Keratinocyte (primary cell): ENCODE results near the gene RBX1. TPM values are rescaled to one million over a fixed set of nuclear protein-coding genes. Genes with fewer than 3 reads are reported as not detected.

ENCODE experiments used
- DNase-seq: peaks from one replicate; pipeline ENCODE4 v3.0.0-alpha.2; 2011; ENCODE audit warnings: low read depth, missing footprints, low spot score
- FAIRE-seq: peaks from 2 replicates; lab custom pipeline; 2011; peaks lifted over from hg19 to GRCh38; lab: Jason Lieb, UNC
- H2AFZ ChIP-seq: 2 replicates; pipeline ENCODE4 v1.6.0; 2012; ENCODE audit warnings: low read length, control low read depth, inconsistent platforms; ENCODE audit not compliant: control insufficient read depth
- H3K27ac ChIP-seq: 2 replicates; pipeline ENCODE4 v1.5.1; 2011; ENCODE audit warnings: low read length; ENCODE audit not compliant: control insufficient read depth, insufficient read depth
- H3K27me3 ChIP-seq: 3 replicates; pipeline ENCODE4 v1.6.0; 2011; ENCODE audit warnings: low read length; ENCODE audit not compliant: control insufficient read depth, insufficient read depth; ENCODE audit errors: extremely low read depth
- H3K36me3 ChIP-seq, 2 experiments: 2 replicates in 1 of 2; 3 replicates in 1 of 2; pipeline ENCODE4 v1.5.1; 2011; ENCODE audit warnings: low read length in 2 of 2, mild to moderate bottlenecking in 1 of 2; ENCODE audit not compliant: control insufficient read depth in 2 of 2, insufficient read depth in 2 of 2; ENCODE audit errors: extremely low read depth in 1 of 2
- H3K4me1 ChIP-seq: 3 replicates; pipeline ENCODE4 v1.5.1; 2011; ENCODE audit warnings: low read length; ENCODE audit not compliant: control insufficient read depth, insufficient read depth; ENCODE audit errors: extremely low read depth
- H3K4me2 ChIP-seq: 3 replicates; pipeline ENCODE4 v1.6.0; 2011; ENCODE audit warnings: low read depth, low read length; ENCODE audit not compliant: control insufficient read depth, insufficient read depth; ENCODE audit errors: extremely low read depth
- H3K4me3 ChIP-seq, 3 experiments: fragments of 200-600 bp in 1 of 3; sonication (generic) in 1 of 3; 2 replicates in 2 of 3; 3 replicates in 1 of 3; pipeline ENCODE4 v1.5.1; 2011 to 2016; ENCODE audit warnings: low read length in 3 of 3, mild to moderate bottlenecking in 3 of 3, control low read depth in 2 of 3, inconsistent platforms in 1 of 3, low read depth in 1 of 3, mixed read lengths in 1 of 3, mixed run types in 1 of 3, moderate library complexity in 1 of 3; ENCODE audit not compliant: control insufficient read depth in 2 of 3, insufficient read depth in 2 of 3; ENCODE audit errors: extremely low read depth in 1 of 3
- H3K79me2 ChIP-seq: 2 replicates; pipeline ENCODE4 v1.6.0; 2012; ENCODE audit warnings: low read length; ENCODE audit not compliant: control insufficient read depth, insufficient read depth
- H3K9ac ChIP-seq: 3 replicates; pipeline ENCODE4 v1.6.0; 2011; ENCODE audit warnings: low read length; ENCODE audit not compliant: control insufficient read depth, insufficient read depth; ENCODE audit errors: extremely low read depth
- H3K9me1 ChIP-seq: 3 replicates; pipeline ENCODE4 v1.6.0; 2011; ENCODE audit warnings: low read length; ENCODE audit not compliant: control insufficient read depth, insufficient read depth; ENCODE audit errors: extremely low read depth
- H3K9me3 ChIP-seq: 2 replicates; pipeline ENCODE4 v1.5.1; 2012; ENCODE audit warnings: low read depth, low read length; ENCODE audit not compliant: control insufficient read depth
- H4K20me1 ChIP-seq: 3 replicates; pipeline ENCODE4 v1.6.0; 2011; ENCODE audit warnings: low read length; ENCODE audit not compliant: control insufficient read depth, insufficient read depth; ENCODE audit errors: extremely low read depth
- CTCF ChIP-seq, 3 experiments: IDR thresholded peaks in 1 of 3; conservative IDR thresholded peaks in 1 of 3; optimal IDR thresholded peaks in 1 of 3; 2 replicates in 2 of 3; 3 replicates in 1 of 3; pipeline versions ENCODE3 to v1.5.1; 2011; ENCODE audit warnings: low read length in 3 of 3, mild to moderate bottlenecking in 3 of 3, moderate library complexity in 2 of 3, control low read depth in 1 of 3, inconsistent platforms in 1 of 3; ENCODE audit not compliant: insufficient read depth in 2 of 3; ENCODE audit errors: extremely low read depth in 1 of 3
- EZH2 ChIP-seq: IDR thresholded peaks from one replicate; pipeline ENCODE4 v1.6.1; 2012; ENCODE audit warnings: inconsistent platforms, mild to moderate bottlenecking, low read length, moderate library complexity
- dilution Hi-C: fragments of 300-500 bp; cut with MboI; formaldehyde crosslinking; loops from one replicate; pipeline ENCODE4 v1.7.0; 2020; ENCODE audit warnings: low sequenced_read_pairs; ENCODE audit not compliant: extremely low pct_ligation_motif_present
- polyA plus RNA-seq, 5 experiments: library from polyadenylated mRNA; depleted of rRNA in 3 of 5; stranded (reverse) in 3 of 5; stranded (forward) in 1 of 5; unstranded in 1 of 5; fragments of >200 nt; gene quantifications; 1 replicate in 1 of 5; 2 replicates in 3 of 5; 3 replicates in 1 of 5; pipeline versions ENCODE4 v1.2.1 to v1.2.3, GENCODE V29; 2011 to 2012; ENCODE audit warnings: missing spikeins in 2 of 5, low read depth in 1 of 5, low replicate concordance in 1 of 5

Gene RBX1
- polyA plus RNA-seq, 1 donor (not counting 4 experiments of a cell fraction or from before 2014, with no cell fraction given): 143 TPM

DNA sequence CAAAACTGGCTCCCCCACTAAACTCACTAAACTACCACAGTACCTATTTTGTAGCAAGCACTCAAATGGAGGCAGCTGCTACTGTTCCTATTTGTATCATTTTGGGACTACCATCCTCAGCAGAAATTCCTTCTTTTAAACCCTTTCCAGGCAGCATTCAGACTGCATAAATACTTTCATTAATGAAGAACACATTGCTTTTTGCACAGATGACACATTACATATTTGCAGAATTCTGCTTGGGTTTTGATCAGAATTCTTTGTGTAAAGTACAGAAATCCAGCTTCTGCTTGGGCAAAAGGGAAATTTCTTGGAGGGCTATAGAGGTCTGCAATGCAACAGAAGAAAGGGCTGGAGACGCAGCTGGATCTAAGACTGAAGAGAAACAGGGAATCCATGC is 24.2 kb downstream of the RBX1 start:
- Histone ChIP-seq H3K4me1 (no peaks in the 10 kb centered on the region), H4K20me1 (no peaks in the 10 kb centered on the region), H2AFZ (no peak overlapping the region), H3K27ac (no peak overlapping the region), H3K27me3 (no peaks in the 10 kb centered on the region), H3K9me3 (no peaks in the 10 kb centered on the region), H3K9me1 (no peaks in the 10 kb centered on the region), H3K79me2 (no peaks in the 10 kb centered on the region), H3K9ac (no peak overlapping the region), H3K36me3 (peaks cover 6 to 8% of the 10 kb centered on the region in 2 experiments), H3K4me3 (no peak overlapping the region), H3K4me2 (no peak overlapping the region)
- dilution Hi-C loops: no loop called here
- no peak for FAIRE-seq
- TF ChIP-seq CTCF (optimal IDR thresholded peaks at IDR 0.05 in 1 of 3, IDR thresholded peaks at IDR 0.05 in 1 of 3, conservative IDR thresholded peaks at IDR 0.05 in 1 of 3; ENCODE audit: extremely low read depth in 1 of 3, insufficient read depth in 2 of 3, low read length in 3 of 3) (no peak), EZH2 (no peak)
- DNase-seq: no peak

GRCh38 chr22:40976866-40977700 is 25.9 kb downstream of the RBX1 start:
- Histone ChIP-seq H3K4me2 (no peak overlapping the region), H3K27me3 (no peaks in the 10 kb centered on the region), H3K36me3 (peaks cover 5 to 6% of the 10 kb centered on the region in 2 experiments), H3K27ac (no peak overlapping the region), H3K9ac (no peak overlapping the region), H4K20me1 (no peaks in the 10 kb centered on the region), H3K4me1 (no peaks in the 10 kb centered on the region), H3K9me1 (no peaks in the 10 kb centered on the region), H3K9me3 (no peaks in the 10 kb centered on the region), H3K4me3 (no peak overlapping the region), H3K79me2 (no peaks in the 10 kb centered on the region), H2AFZ (no peak overlapping the region)
- DNase-seq (no peak), FAIRE-seq (no peak)
- TF ChIP-seq EZH2 (no peak), CTCF (optimal IDR thresholded peaks at IDR 0.05 in 1 of 3, IDR thresholded peaks at IDR 0.05 in 1 of 3, conservative IDR thresholded peaks at IDR 0.05 in 1 of 3; ENCODE audit: extremely low read depth in 1 of 3, insufficient read depth in 2 of 3, low read length in 3 of 3) (no peak)
- dilution Hi-C loops: no loop called here
